ENCODE measurements around the gene RAB19. TPM values are rescaled to one million over a fixed set of nuclear protein-coding genes. Genes with fewer than 3 reads are reported as not detected.

The RAB19 gene
- total and polyA plus RNA-seq, 2 of the 8 experiments (the other 6 are each of a cell fraction or from before 2014, with no cell fraction given): 9.8 to 11.0 TPM

- no peak for TF ChIP-seq RAD21 (IDR thresholded peaks at IDR 0.05 in 1 of 2, conservative IDR thresholded peaks at IDR 0.05 in 1 of 2; ENCODE audit: low read depth in 2 of 2, low read length in 2 of 2)
These were observed 13.2 kb upstream of the RAB19 start (continued) for GRCh38 chr7:140390466-140391190.

Data from H1 (cell line).